H1 (cell line): ENCODE data around the gene MEIS2. TPM values are rescaled to one million over a fixed set of nuclear protein-coding genes. Genes with fewer than 3 reads are reported as not detected.

Experiments used
- CTCF ChIA-PET: fragments of 300-600 bp; sonication (Branson Sonifier 250); formaldehyde crosslinking; loops from one replicate; lab custom pipeline; 2021; ENCODE audit not compliant: partially characterized antibody; lab: Charles Lee
- POLR2A ChIA-PET: fragments of 300-600 bp; sonication (Branson Sonifier 250); formaldehyde crosslinking; loops from one replicate; lab custom pipeline; 2021; ENCODE audit warnings: inconsistent platforms; ENCODE audit not compliant: partially characterized antibody; lab: Charles Lee
- DNase-seq, 2 experiments: peaks; one replicate each; pipeline versions ENCODE4 v3.0.0 to v3.0.0-alpha.2; 2010 to 2022; ENCODE audit warnings: low spot score in 2 of 2, low read depth in 1 of 2, mixed read lengths in 1 of 2
- FAIRE-seq: peaks from 2 replicates; lab custom pipeline; 2011; peaks lifted over from hg19 to GRCh38; lab: Jason Lieb, UNC
- H2AFZ ChIP-seq: 2 replicates; pipeline ENCODE4 v1.8.1; 2012; ENCODE audit warnings: low read length, inconsistent platforms
- H2AK5ac ChIP-seq: 2 replicates; pipeline ENCODE4 v1.6.1; 2013; ENCODE audit warnings: low read depth, low read length
- H2BK120ac ChIP-seq: replicated peaks from 2 replicates; pipeline ENCODE3; 2013; ENCODE audit warnings: low read depth, low read length, inconsistent platforms
- H2BK12ac ChIP-seq: 2 replicates; pipeline ENCODE4 v1.6.1; 2013; ENCODE audit warnings: low read depth, low read length
- H2BK15ac ChIP-seq: 2 replicates; pipeline ENCODE4 v1.6.1; 2013; ENCODE audit warnings: low read length
- H2BK20ac ChIP-seq: 2 replicates; pipeline ENCODE4 v1.6.1; 2013; ENCODE audit warnings: low read length
- H2BK5ac ChIP-seq: 2 replicates; pipeline ENCODE4 v1.6.1; 2013; ENCODE audit warnings: low read depth, low read length
- H3K14ac ChIP-seq: 2 replicates; pipeline ENCODE4 v1.6.1; 2013; ENCODE audit warnings: inconsistent platforms; ENCODE audit not compliant: insufficient read length
- H3K18ac ChIP-seq: 2 replicates; pipeline ENCODE4 v1.6.1; 2013; ENCODE audit warnings: low read length; ENCODE audit errors: extremely low read depth
- H3K23ac ChIP-seq: 2 replicates; pipeline ENCODE4 v1.6.1; 2013; ENCODE audit warnings: inconsistent platforms; ENCODE audit not compliant: insufficient read length
- H3K23me2 ChIP-seq: 2 replicates; pipeline ENCODE4 v1.6.1; 2013; ENCODE audit warnings: low read depth, low read length
- H3K27ac ChIP-seq: 2 replicates; pipeline ENCODE4 v1.6.1; 2011; ENCODE audit warnings: low read depth, low read length, inconsistent platforms
- H3K27me3 ChIP-seq, 4 experiments: replicated peaks in 1 of 4; 1 replicate in 1 of 4; 2 replicates in 3 of 4; pipeline versions ENCODE4 v1.6.1 to v1.8.1; 2011 to 2013; ENCODE audit warnings: low read length in 3 of 4, mild to moderate bottlenecking in 3 of 4, inconsistent platforms in 2 of 4, mixed read lengths in 2 of 4, moderate library complexity in 1 of 4; ENCODE audit not compliant: control insufficient read depth in 3 of 4, insufficient read depth in 3 of 4; ENCODE audit errors: extremely low read depth in 1 of 4
- H3K36me3 ChIP-seq, 4 experiments: 2 replicates each; pipeline versions ENCODE4 v1.6.1 to v1.8.1; 2011 to 2013; ENCODE audit warnings: mild to moderate bottlenecking in 4 of 4, low read length in 3 of 4, moderate library complexity in 2 of 4, control low read depth in 1 of 4, inconsistent platforms in 1 of 4; ENCODE audit not compliant: insufficient read depth in 4 of 4, control insufficient read depth in 2 of 4
- H3K4ac ChIP-seq: replicated peaks from 2 replicates; pipeline ENCODE3; 2013; ENCODE audit warnings: low read length, low read depth, mixed read lengths, inconsistent platforms; ENCODE audit not compliant: insufficient read length
- H3K4me1 ChIP-seq, 4 experiments: replicated peaks in 1 of 4; 1 replicate in 1 of 4; 2 replicates in 3 of 4; pipeline versions ENCODE4 v1.6.1 to v1.8.1; 2011 to 2013; ENCODE audit warnings: low read length in 3 of 4, inconsistent platforms in 2 of 4, mixed read lengths in 1 of 4; ENCODE audit not compliant: insufficient read depth in 4 of 4, control insufficient read depth in 3 of 4
- H3K4me2 ChIP-seq, 2 experiments: 2 replicates each; pipeline versions ENCODE4 v1.6.1 to v1.8.1; 2011 to 2013; ENCODE audit warnings: low read depth in 2 of 2, low read length in 2 of 2, control low read depth in 1 of 2, inconsistent platforms in 1 of 2, mild to moderate bottlenecking in 1 of 2; ENCODE audit not compliant: insufficient read depth in 1 of 2
- H3K4me3 ChIP-seq, 4 experiments: fragments of 200-600, 300-600 bp in 1 of 4; sonication (generic), shearing (Covaris generic), sonication (Bioruptor Twin) in 1 of 4; 2 replicates each; pipeline versions ENCODE4 v1.5.1 to v1.8.1; 2011 to 2016; ENCODE audit warnings: low read length in 4 of 4, low read depth in 3 of 4, control low read depth in 2 of 4, inconsistent platforms in 2 of 4, mild to moderate bottlenecking in 2 of 4, mixed read lengths in 1 of 4, moderate library complexity in 1 of 4; ENCODE audit not compliant: insufficient read depth in 2 of 4; ENCODE audit errors: extremely low read depth in 1 of 4
- H3K56ac ChIP-seq: replicated peaks from 2 replicates; pipeline ENCODE3; 2013; ENCODE audit warnings: low read depth, mild to moderate bottlenecking, mixed read lengths, low read length, inconsistent platforms; ENCODE audit not compliant: insufficient read length
- H3K79me1 ChIP-seq: 2 replicates; pipeline ENCODE4 v1.6.1; 2013; ENCODE audit warnings: low read depth, low read length, control low read depth
- H3K79me2 ChIP-seq, 2 experiments: 2 replicates each; pipeline versions ENCODE4 v1.6.1 to v1.8.1; 2012 to 2013; ENCODE audit warnings: low read length in 2 of 2, mild to moderate bottlenecking in 2 of 2, inconsistent platforms in 1 of 2; ENCODE audit not compliant: insufficient read depth in 2 of 2, control insufficient read depth in 1 of 2
- H3K9ac ChIP-seq, 4 experiments: replicated peaks in 1 of 4; 1 replicate in 1 of 4; 2 replicates in 3 of 4; pipeline versions ENCODE4 v1.6.1 to v1.8.1; 2011 to 2013; ENCODE audit warnings: low read depth in 3 of 4, low read length in 3 of 4, control low read depth in 2 of 4, mild to moderate bottlenecking in 2 of 4, moderate library complexity in 2 of 4, inconsistent platforms in 1 of 4; ENCODE audit errors: extremely low read depth in 1 of 4
- H3K9me3 ChIP-seq, 2 experiments: 2 replicates each; pipeline versions ENCODE4 v1.6.1 to v1.8.1; 2012 to 2013; ENCODE audit warnings: mild to moderate bottlenecking in 2 of 2, moderate library complexity in 2 of 2, control low read depth in 1 of 2, inconsistent platforms in 1 of 2, low read depth in 1 of 2, low read length in 1 of 2, mixed read lengths in 1 of 2; ENCODE audit not compliant: insufficient read depth in 2 of 2
- H4K20me1 ChIP-seq, 2 experiments: replicated peaks in 1 of 2; 2 replicates each; pipeline versions ENCODE3 to v1.8.1; 2011 to 2013; ENCODE audit warnings: inconsistent platforms in 2 of 2, low read length in 2 of 2, mild to moderate bottlenecking in 1 of 2; ENCODE audit not compliant: insufficient read depth in 2 of 2, control insufficient read depth in 1 of 2
- H4K5ac ChIP-seq: 2 replicates; pipeline ENCODE4 v1.6.1; 2013; ENCODE audit warnings: low read length, low read depth, mixed read lengths, inconsistent platforms; ENCODE audit not compliant: insufficient read length
- H4K8ac ChIP-seq: 2 replicates; pipeline ENCODE4 v1.8.0; 2013; ENCODE audit warnings: mild to moderate bottlenecking, moderate library complexity, low read length, inconsistent platforms; ENCODE audit not compliant: insufficient read depth; ENCODE audit errors: extremely low read depth
- H4K91ac ChIP-seq: replicated peaks from 2 replicates; pipeline ENCODE3; 2013; ENCODE audit warnings: low read length, mixed read lengths, inconsistent platforms; ENCODE audit not compliant: insufficient read length
- CTBP2 ChIP-seq: IDR thresholded peaks from 2 replicates; pipeline ENCODE4 v1.7.0; 2011; ENCODE audit warnings: borderline replicate concordance, mild to moderate bottlenecking, moderate library complexity, mixed read lengths, low read length; ENCODE audit not compliant: insufficient read depth, insufficient read length
- SIN3A ChIP-seq, 2 experiments: IDR thresholded peaks in 1 of 2; conservative IDR thresholded peaks in 1 of 2; 2 replicates each; pipeline ENCODE4 v1.6.1; 2011 to 2012; ENCODE audit warnings: low read length in 2 of 2, improper control_type of control experiment in 1 of 2, low read depth in 1 of 2, mild to moderate bottlenecking in 1 of 2
- TEAD4 ChIP-seq: IDR thresholded peaks from 2 replicates; pipeline ENCODE4 v1.6.1; 2012; ENCODE audit warnings: low read depth, low read length, inconsistent platforms, mixed read lengths
- WGBS, 2 experiments: shearing (Covaris generic) in 1 of 2; methylation state at CpG; one replicate each; pipeline versions ENCODE4 v1.1.6 to v1.1.7; 2013 to 2015; ENCODE audit warnings: low lambda C conversion rate in 2 of 2, mixed read lengths in 2 of 2, inconsistent platforms in 1 of 2, low coverage in 1 of 2, missing lambda C conversion rate in 1 of 2; ENCODE audit not compliant: insufficient replicate concordance in 2 of 2, insufficient coverage in 1 of 2, insufficient read length in 1 of 2; ENCODE audit errors: extremely low coverage in 1 of 2, missing lambda C conversion rate in 1 of 2; 5-methylcytosine and 5-hydroxymethylcytosine counted together
- polyA plus RNA-seq, 7 experiments: library from polyadenylated mRNA; depleted of rRNA in 3 of 7; stranded (reverse) in 5 of 7; unstranded in 2 of 7; fragments of >200 nt in 5 of 7; fragments of 200-250 nt in 2 of 7; gene quantifications; 1 replicate in 5 of 7; 2 replicates in 1 of 7; 4 replicates in 1 of 7; pipeline versions ENCODE4 v1.2.1 to v1.2.3, GENCODE V29; 2011 to 2013; ENCODE audit warnings: missing spikeins in 2 of 7, mixed read lengths in 2 of 7
- total RNA-seq: library from RNA; stranded (reverse); fragmentation: NEBNext Ultra II Directional; extraction: Animal tissue kit (Norgen Biotek cat#: 25700); gene quantifications from 2 replicates; pipeline ENCODE4 v1.2.1, GENCODE V29; 2021

The MEIS2 gene
- total and polyA plus RNA-seq, 2 of the 8 experiments (the other 6 are each of a cell fraction or from before 2014, with no cell fraction given): 0.22 to 1.2 TPM

DNA sequence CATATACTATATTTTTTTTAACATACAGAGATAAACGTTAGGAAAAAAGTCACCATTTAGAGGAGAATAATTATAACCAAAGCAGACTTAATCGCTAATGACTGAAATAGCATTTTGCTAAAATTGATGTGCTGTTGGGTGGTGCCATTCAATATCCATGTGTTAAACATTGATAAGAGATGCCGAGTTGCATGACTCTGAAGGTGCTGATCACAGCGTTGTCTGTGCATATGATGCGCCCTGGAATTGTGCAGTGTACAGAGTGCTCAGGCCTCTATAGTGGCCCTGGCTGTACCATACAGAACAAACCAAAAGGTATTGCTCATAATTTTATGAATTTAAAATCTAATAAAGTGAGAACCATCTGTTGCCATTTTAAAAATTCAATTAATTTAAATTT lies 168.3 kb downstream of the MEIS2 start:
- no peak overlapping the region for H3K4ac ChIP-seq
- H3K56ac ChIP-seq: no peak overlapping the region
- no peak overlapping the region for H2BK120ac ChIP-seq
- H3K14ac ChIP-seq: no peak overlapping the region
- H4K91ac ChIP-seq: no peak overlapping the region
- H2BK5ac ChIP-seq: no peak overlapping the region
- H3K79me1 ChIP-seq: no peaks in the 10 kb centered on the region
- H3K23me2 ChIP-seq: no peaks in the 10 kb centered on the region
- H3K18ac ChIP-seq: no peak overlapping the region
- H2AFZ ChIP-seq: no peak overlapping the region
- H2BK15ac ChIP-seq: no peak overlapping the region
- no peak overlapping the region for H3K4me3 ChIP-seq
- no peak overlapping the region for H3K4me2 ChIP-seq
- H3K79me2 ChIP-seq: no peaks in the 10 kb centered on the region
- no peak overlapping the region for H4K8ac ChIP-seq
- no peaks in the 10 kb centered on the region for H3K4me1 ChIP-seq
- no peaks in the 10 kb centered on the region for H3K9me3 ChIP-seq
- ChIA-PET POLR2A (no interaction called here), CTCF (no interaction called here)
- DNase-seq (no peak), FAIRE-seq (no peak)
- H2BK12ac ChIP-seq: no peak overlapping the region
- H4K20me1 ChIP-seq: no peaks in the 10 kb centered on the region
- no peak overlapping the region for H2AK5ac ChIP-seq
- H3K36me3 ChIP-seq: no peaks in the 10 kb centered on the region
- no peak overlapping the region for H3K9ac ChIP-seq
- 87% methylated on average over 5 of the region's 5 CpGs; no CpG with 5 or more reads in 1 of the 2 experiments for WGBS, 2 experiments
- no peaks in the 10 kb centered on the region for H3K27me3 ChIP-seq
- no peak overlapping the region for H4K5ac ChIP-seq
- TF ChIP-seq SIN3A (conservative IDR thresholded peaks at IDR 0.05 in 1 of 2, IDR thresholded peaks at IDR 0.05 in 1 of 2; ENCODE audit: low read depth in 1 of 2, low read length in 2 of 2): no peak
- no peak for TF ChIP-seq CTBP2
- no peak for TF ChIP-seq TEAD4
- H2BK20ac ChIP-seq: no peak overlapping the region
- no peak overlapping the region for H3K27ac ChIP-seq
- H3K23ac ChIP-seq: no peak overlapping the region
